HEK293 (cell line): ENCODE results near the gene NOC4L.

ENCODE experiments used
- ATF2 ChIP-seq: fragments of 450-650 bp; formaldehyde crosslinking; IDR thresholded peaks from 2 replicates; pipeline ENCODE4 v1.5.1; 2016; ENCODE audit warnings: missing biosample characterization, missing genetic modification characterization, low read depth
- CTCF ChIP-seq: fragments of 450-650 bp; formaldehyde crosslinking; IDR thresholded peaks from 2 replicates; pipeline ENCODE4 v1.5.1; 2016; ENCODE audit warnings: missing biosample characterization, missing genetic modification characterization
- KLF8 ChIP-seq: fragments of 450-650 bp; formaldehyde crosslinking; IDR thresholded peaks from 2 replicates; pipeline ENCODE4 v1.5.1; 2016; ENCODE audit warnings: missing biosample characterization, missing genetic modification characterization
- YY1 ChIP-seq: fragments of 450-650 bp; formaldehyde crosslinking; IDR thresholded peaks from 2 replicates; pipeline ENCODE4 v1.5.1; 2018; ENCODE audit warnings: missing biosample characterization, missing genetic modification characterization
- ZNF776 ChIP-seq: fragments of 450-650 bp; formaldehyde crosslinking; IDR thresholded peaks from 2 replicates; pipeline ENCODE4 v1.5.0; 2017; ENCODE audit warnings: missing biosample characterization, missing genetic modification characterization, borderline replicate concordance

- TF ChIP-seq YY1 (tag by site-specific recombination) (no peak), CTCF (no peak), KLF8 (tag by site-specific recombination) (no peak), ATF2 (no peak), ZNF776 (tag by site-specific recombination) (no peak)
Measured at GRCh38 chr12:132151766-132152410, 7.6 kb downstream of the NOC4L start.
